Hippocampal formation (tissue), 2 donors: ENCODE data around the gene PRRG1.
"Not testable (repeated sequence)": the region's sequence is repeated elsewhere in the genome, so short reads cannot be mapped to it uniquely, and the experiment has no call there.

Source experiments
- DNase-seq, 2 donors: peaks; one replicate each; lab custom pipeline; 2025; lab: John Stamatoyannopoulos, UW

The PRRG1 gene

GRCh38 chrX:37349221-37350033, at the start of gene PRRG1:
TSS of gene PRRG1 (plus strand) at chrX:37349364. CDS start at chrX:37406250, 56,886 bp downstream.
- peak; percentile 66 to 71 for DNase-seq

DNA sequence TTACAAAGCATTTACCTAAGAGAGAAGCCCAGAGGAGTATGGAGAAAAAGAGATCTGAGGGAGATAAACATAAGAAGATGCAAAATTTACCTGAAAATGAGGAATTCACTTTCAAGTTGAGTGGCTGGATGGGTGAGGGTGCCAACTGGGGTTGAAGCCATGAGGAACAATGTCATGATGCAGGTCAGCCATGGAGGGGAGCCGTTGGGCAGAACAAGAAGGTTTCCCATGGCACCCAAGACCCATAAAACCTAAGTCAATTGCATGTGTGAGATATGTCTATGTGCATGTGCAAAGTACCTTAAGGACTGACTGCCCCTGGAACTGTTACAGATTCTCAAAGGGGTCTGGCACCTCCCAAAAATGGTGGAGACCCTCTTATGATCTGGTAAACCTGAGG, 46.6 kb upstream of the PRRG1 start:
- DNase-seq: no peak

DNA sequence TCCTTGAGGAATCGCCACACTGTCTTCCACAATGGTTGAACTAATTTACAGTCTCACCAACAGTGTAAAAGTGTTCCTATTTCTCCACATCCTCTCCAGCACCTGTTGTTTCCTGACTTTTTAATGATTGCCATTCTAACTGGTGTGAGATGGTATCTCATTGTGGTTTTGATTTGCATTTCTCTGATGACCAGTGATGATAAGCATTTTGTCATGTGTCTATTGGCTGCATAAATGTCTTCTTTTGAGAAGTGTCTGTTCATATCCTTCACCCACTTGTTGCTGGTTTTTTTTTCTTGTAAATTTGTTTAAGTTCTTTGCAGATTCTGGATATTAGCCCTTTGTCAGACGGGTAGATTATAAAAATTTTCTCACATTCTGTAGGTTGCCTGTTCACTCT, 43.9 kb upstream of the PRRG1 start:
- DNase-seq: not testable (repeated sequence)

DNA sequence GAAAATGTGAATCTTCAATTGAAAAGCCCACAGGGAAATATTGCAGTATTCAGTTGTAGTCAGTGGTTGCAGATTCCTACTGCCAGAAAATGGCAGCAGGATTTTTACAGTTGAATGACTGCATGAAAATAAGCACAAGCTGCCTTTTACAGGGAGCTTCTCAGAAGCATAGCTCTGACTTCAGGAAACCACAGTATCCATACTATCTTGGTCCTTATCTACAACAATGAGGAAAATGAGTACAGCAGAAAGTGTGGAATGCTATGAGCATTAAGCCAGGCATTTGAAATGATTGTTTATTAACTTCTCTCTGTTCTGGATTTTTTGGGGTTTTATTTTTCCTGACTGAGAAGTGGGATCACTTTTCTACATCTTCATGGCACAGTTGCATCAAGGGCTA, 34.6 kb upstream of the PRRG1 start:
- no peak for DNase-seq

GRCh38 chrX:37315511-37316248, 33.5 kb upstream of the PRRG1 start:
- DNase-seq: no peak

- DNase-seq: no peak
These were observed 28.5 kb upstream of the PRRG1 start for GRCh38 chrX:37320541-37321203.

DNA sequence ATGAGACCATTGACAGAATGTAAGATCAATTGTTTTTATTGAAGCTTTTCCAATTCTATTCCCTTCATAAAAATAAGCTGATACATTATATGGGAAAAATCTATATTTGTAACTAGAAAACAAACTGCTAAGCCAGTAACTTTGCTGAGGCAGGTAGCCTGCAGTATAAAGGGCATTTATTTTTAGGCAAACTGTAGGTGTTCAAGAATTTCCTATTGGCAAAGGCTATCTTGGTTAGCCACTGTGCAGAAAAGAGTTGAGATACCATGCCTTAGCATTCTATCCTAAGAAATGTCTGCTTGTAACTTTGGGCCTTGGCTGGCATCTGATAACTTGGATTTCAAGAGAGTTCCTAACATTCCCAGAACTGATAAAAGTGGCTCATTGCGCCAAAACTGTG, 18.5 kb upstream of the PRRG1 start:
- DNase-seq: peak in 1 of 2 donors; percentile 5

DNA sequence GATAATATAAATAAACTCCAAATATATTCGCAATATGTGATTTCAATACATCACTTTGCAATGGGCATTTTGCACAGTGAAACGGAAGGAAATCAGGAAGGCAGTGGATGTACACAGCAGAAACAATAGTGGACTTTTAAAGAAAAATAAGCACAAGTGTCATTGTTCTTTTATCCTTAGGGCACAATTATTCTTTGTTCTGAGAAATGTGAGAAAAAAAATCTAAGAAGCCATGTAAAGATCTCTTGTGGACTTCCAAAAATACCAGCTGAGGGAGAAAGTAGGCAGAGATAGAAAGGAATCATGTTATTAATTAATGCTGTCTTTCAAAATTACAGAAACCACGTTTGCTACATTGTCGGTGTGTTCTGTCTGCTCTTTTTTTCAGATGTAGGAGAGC, 17.6 kb upstream of the PRRG1 start:
- DNase-seq: peak in 1 of 2 donors; percentile 52

- no peak for DNase-seq
These were observed 17.1 kb upstream of the PRRG1 start for GRCh38 chrX:37332055-37332454.

DNA sequence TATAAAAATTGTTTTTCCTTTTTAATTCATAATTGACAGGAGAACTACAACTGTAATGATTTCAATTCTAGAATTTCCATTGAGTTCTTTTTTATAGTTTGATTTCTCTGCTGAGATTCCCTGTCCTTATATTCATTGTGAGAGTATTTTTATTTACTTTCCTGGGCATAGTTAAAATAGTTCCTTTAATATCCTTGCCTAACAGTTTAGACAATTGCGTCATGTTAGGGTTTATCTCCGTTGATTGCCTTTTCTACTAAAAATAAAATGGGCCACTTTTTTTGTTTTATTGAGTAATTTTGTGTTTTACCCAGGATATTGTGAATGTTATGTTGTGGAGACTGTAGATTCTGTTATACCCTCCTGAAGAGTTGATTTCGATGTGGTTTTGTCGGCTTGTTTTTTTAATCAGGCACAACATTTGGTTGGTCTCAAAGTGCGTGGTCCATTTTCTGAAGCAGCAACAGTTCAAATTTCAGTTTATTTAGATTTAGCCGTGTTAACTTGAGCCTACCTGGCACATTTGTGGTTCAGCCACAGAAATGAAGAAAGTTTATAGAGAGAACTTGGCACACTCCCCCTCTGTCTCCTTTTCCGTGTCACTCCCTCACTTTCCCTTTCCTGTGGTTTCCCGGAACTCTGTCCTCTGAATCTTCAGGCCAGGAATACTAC, 16.0 kb upstream of the PRRG1 start:
- no peak for DNase-seq

DNA sequence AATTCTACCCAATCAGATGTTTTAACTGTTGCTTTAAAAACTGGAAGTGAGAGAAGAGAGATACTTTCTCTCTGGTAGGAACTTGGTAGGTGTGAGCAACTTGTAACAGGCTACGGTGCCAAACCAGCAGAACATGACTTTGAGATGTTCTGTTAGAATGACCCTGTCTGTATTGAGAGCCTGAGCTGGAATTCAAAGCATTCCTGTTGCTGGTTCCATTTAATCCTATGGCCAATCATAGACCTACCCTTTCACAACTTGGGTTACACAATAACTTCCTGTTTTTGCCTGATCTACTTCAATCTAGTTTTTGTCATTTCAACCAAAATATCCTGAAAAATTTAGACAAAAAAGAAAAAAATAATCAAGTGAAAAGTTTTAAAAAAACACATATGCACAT, 1.7 kb upstream of the PRRG1 start:
- no peak for DNase-seq

DNA sequence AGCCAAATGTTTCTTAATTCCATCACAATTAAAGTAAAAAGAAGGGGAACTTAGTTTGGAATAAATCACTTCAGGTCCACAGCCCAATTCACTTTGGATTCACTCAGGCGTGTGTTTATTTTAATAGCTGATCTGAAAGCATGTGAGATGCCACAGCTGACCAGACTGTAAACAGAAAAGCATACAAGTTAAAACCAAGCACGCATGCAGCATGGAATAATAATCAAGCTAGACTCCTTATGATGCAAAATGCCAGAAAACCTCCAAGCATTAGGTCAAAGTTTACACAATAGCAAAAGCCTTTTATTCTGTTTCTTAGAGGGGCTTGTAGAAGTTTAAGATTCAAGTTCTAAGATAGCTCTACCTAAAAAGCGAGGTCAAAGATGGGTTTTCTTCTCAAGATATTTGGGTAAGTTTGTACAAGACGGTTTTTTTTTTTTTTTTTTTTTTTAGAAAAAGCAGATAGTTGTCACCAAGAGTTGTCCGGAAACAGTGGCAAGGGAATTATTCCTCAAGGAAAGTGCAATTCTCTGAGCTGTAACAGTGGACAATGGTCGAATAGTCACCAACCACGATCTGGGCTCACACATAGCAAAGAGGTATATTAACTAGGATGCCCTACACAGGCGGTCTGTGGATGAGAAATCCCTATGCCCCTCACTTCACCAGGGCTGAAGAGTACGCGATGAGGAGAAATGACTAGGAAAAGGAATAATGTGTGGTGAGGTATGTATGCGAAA, 763 bp upstream of the PRRG1 start:
- DNase-seq: no peak

DNA sequence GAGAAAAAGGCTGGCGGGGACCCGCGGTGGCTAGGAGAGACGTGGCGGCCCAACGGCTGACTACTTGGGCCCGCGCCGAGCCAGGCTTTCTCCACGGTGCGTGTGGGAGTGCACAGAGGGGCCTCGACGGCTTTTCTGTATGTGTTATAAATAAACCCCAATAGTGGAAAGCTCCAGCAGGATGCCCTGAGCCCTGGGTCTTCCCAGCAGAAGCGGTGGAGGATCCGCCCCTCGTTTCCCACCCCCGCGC, 268 bp upstream of the PRRG1 start:
- no peak for DNase-seq

- DNase-seq: no peak
These were observed 836 bp downstream of the PRRG1 start for GRCh38 chrX:37350034-37350365.

DNA sequence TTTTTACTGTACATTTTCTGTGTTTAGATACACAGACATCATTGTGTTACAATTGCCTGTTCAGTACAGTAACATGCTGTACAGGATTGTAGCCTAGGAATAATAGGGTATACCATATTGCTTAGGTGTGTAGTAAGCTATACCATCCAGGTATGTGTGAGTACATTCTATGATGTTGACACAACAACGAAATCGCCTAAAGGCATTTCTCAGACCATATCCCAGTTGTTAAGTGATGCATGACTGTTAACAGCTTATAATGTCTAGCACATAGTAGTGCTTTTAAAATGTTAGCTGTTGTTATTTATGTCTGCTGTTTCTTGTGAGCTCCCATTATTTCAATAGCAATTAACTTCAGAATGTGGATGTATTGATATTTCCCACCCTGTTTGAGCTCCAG, 4.5 kb downstream of the PRRG1 start:
- no peak for DNase-seq

DNA sequence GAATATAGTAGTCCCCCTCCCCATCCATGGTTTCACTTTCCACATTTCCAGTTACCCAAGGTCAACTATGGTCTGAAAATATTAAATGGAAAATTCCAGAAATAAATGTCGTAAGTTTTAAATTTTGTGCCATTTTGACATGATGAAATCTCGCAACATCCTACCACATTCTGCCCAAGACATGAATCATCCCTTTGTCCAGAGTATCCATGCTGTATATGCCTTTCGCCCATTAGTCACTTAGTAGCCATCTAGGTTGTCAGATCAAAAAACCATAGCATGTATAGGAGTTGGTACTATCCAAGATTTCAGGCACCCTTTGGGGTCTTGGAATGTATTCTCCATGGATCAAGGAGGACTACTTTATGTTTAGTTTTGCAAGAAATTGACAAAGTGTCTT, 8.3 kb downstream of the PRRG1 start:
- no peak for DNase-seq

DNA sequence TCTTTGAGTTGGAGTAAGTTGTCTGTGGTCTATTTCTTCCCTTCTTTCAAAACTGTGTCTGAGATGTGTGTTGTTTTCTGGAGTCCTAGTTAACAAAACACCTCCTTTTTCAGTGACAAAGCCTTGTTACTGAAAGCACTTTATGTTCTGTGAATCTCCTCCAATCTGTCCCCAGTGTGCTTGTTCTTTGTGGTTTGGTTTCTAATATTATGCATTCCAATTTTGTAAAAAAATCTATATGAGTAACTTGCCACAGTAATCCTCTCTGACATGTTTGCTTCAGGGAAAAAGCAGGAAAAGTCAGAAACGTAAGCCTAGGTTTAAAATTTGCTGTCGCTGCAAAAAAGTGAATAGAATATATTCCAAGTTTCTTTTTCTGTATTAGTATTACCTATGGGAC, 12.4 kb downstream of the PRRG1 start:
- no peak for DNase-seq

DNA sequence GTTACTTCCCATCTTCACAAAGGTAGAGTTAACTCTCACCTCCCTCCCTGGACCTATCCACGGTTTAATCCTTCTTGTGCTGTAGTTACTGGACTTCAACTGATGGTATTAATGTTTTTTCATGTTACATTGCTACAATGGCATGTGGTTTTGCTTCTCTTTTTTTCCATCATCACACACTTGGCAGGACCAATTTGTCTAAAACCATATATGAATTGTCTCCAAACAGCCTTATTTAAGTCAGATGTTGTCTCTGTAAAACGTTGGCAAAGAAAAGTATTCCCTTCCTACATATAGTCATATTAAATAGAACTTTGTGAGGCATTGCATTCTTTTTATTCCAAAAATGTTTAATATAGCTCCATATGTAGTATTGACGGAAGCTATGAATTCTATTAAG, 15.5 kb downstream of the PRRG1 start:
- no peak for DNase-seq

DNA sequence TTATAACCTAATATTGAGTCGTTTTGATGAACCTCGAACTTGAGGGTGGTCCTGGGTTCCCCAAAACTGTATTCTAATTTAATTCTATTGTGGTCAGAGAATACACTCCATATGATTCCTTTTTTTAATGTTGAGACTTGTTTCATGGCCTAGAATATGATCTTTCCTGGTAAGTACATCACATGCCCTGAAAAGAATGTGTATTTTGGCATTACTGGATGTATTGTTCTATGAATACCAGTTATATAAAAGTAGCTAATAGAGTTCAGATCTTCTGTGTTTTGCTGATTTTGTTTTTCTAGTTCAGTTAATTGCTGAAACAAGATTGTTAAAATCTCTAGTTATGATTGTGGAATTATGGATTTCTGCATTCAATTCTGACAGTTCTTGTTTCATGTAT, 18.8 kb downstream of the PRRG1 start:
- no peak for DNase-seq

DNA sequence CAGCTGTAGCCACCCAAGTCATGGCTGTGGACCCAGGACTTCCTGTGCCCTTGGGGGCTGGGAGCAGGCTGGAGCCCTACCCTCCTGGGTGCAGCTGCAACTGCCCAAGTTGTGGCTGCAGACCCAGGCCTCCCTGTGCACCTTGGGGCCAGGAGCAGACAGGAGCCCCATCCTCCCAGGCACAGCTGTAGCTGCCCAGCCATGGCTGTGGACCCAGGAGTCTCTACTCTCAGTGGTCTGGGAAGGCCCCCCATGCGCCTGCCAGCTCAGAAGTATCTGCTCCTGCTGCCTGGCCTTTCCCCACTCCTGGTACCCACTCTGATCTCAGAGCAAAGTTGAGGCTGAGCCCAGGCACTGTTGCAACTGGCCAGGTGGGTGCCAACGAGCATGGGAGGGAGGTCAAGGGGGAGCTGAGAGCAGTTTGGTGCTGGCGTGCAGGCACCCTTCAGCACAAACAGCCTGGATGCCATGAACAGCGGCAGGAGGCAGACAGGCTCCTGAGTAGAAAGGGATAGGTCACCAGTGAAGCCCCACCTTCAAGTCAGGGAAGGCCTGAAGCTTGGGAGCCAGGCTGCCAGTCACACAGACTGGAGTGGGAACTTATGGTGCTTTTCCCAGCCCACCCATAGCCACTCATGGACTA, 21.5 kb downstream of the PRRG1 start:
- no peak for DNase-seq

DNA sequence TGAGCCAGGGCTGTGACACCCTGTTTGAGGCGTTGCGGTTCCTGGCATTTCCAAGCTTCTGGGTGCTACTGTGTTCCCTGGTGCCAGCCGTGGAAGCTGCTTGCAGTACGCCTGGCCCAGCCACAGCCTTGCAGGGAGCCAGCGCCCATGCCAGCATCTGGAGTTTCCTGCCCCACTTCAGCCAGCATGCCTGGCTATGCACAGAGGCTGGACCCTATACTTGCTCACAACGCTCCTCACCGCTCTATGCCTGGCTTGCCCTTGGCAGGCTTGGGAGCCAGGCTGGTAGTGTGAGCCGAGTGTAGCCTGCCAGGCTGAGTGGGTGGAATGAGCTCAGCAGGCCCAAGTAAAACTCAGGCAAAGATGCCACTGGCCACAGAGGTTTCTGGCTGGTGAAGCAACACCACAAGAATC, 22.4 kb downstream of the PRRG1 start:
- no peak for DNase-seq

DNA sequence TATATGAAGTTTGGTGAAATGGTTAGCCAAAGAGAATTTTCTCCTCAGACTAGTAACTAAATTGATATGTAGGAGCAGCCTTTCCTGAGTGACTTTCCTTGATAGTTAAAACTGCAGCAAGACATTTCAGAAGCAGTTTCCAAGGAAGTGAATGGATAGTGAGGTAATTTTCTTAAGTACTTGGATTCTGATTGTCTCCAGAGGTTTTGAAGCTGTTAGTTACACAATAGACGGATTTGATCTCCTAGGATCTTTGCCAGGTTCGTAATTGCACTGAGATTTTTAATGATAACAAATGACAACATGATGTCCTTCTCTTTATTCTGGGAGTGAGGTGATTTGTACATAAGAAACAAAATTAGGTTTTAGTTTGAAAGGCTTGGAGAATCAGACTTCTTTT, 29.2 kb downstream of the PRRG1 start:
- no peak for DNase-seq
